Peyer's patch (tissue), 4 donors: ENCODE measurements around the gene LCN1.

Experiments
- POLR2A ChIP-seq, 2 donors: fragments of 450-650 bp; IDR thresholded peaks; one replicate each; pipeline ENCODE4 v1.5.1; 2017; ENCODE audit warnings: antibody characterized with exemption in 2 of 2, mild to moderate bottlenecking in 2 of 2, moderate library complexity in 2 of 2
- TF ChIP-seq, protein P1 (sequence below), 6 experiments: fragments of 450-650 bp in 4 of 6; fragments of 200-600 bp in 2 of 6; sonication (generic) in 1 of 6; IDR thresholded peaks; one replicate each; pipeline ENCODE4 v1.5.1; 2017 to 2019; ENCODE audit warnings: antibody characterized with exemption in 6 of 6, mild to moderate bottlenecking in 3 of 6, moderate library complexity in 1 of 6

DNA sequence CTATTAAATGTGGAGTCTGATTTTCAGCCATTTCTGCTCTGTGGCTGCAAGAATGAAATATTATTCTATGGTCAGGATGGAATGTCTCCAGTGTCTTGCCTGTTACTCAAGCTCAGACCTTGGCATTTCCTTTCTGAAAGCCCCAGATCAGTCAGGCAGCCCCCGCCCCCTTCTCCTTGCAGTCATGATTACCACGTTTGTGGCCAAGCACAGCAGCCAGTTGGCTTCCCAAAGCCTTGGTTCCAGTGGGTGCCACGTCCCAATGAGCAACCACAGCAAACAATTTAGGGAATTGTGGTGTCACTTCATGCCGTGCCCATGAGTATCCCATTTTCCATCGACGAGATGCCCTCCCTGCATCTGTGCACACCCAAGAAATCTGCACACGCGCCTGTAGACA is 15.0 kb downstream of the LCN1 start:
- TF ChIP-seq, protein P1, sequence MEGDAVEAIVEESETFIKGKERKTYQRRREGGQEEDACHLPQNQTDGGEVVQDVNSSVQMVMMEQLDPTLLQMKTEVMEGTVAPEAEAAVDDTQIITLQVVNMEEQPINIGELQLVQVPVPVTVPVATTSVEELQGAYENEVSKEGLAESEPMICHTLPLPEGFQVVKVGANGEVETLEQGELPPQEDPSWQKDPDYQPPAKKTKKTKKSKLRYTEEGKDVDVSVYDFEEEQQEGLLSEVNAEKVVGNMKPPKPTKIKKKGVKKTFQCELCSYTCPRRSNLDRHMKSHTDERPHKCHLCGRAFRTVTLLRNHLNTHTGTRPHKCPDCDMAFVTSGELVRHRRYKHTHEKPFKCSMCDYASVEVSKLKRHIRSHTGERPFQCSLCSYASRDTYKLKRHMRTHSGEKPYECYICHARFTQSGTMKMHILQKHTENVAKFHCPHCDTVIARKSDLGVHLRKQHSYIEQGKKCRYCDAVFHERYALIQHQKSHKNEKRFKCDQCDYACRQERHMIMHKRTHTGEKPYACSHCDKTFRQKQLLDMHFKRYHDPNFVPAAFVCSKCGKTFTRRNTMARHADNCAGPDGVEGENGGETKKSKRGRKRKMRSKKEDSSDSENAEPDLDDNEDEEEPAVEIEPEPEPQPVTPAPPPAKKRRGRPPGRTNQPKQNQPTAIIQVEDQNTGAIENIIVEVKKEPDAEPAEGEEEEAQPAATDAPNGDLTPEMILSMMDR (IDR thresholded peaks at IDR 0.05): no peak
- TF ChIP-seq POLR2A (IDR thresholded peaks at IDR 0.05): no peak
